ENCODE data around the gene ACO2. TPM values are rescaled to one million over a fixed set of nuclear protein-coding genes. Genes with fewer than 3 reads are reported as not detected.

Gene ACO2
- total and polyA plus RNA-seq, 2 of the 8 experiments (the other 6 are each of a cell fraction or from before 2014, with no cell fraction given), result 52.8 to 75.4 TPM

- Histone ChIP-seq H3K4ac (replicated peaks; ENCODE audit: insufficient read length, low read depth, low read length) (peak overlapping the region; percentile 33), H3K4me1 (replicated peaks in 1 of 4; ENCODE audit: control insufficient read depth in 3 of 4, insufficient read depth in 4 of 4, low read length in 3 of 4) (peaks cover 24 to 39% (median 26%) of the 10 kb centered on the region in 4 experiments), H3K23me2 (ENCODE audit: low read depth, low read length) (no peaks in the 10 kb centered on the region), H2AFZ (ENCODE audit: low read length) (no peak overlapping the region), H3K4me3 (ENCODE audit: extremely low read depth in 1 of 4, insufficient read depth in 2 of 4, low read depth in 3 of 4, low read length in 4 of 4) (peak overlapping the region in 2 of 4 experiments; percentile 0 to 11; a peak in 2 of 8 replicates), H2BK120ac (replicated peaks; ENCODE audit: low read depth, low read length) (no peak overlapping the region), H3K79me1 (ENCODE audit: low read depth, low read length) (peaks cover 29% of the 10 kb centered on the region), H4K8ac (ENCODE audit: extremely low read depth, insufficient read depth, low read length) (no peak overlapping the region), H3K27me3 (replicated peaks in 1 of 4; ENCODE audit: control insufficient read depth in 3 of 4, extremely low read depth in 1 of 4, insufficient read depth in 3 of 4, low read length in 3 of 4) (no peaks in the 10 kb centered on the region), H2BK12ac (ENCODE audit: low read depth, low read length) (0 out of 2 replicates have a peak overlapping the region, but pooled peaks have one; percentile 29), H3K4me2 (ENCODE audit: insufficient read depth in 1 of 2, low read depth in 2 of 2, low read length in 2 of 2) (peak overlapping the region; percentile 20 to 34; a peak in 3 of 4 replicates), H3K9me3 (ENCODE audit: insufficient read depth in 2 of 2, low read depth in 1 of 2, low read length in 1 of 2) (no peaks in the 10 kb centered on the region), H2BK20ac (ENCODE audit: low read length) (peak overlapping the region; percentile 84; the same call in 1 of the 2 replicates), H3K9ac (replicated peaks in 1 of 4; ENCODE audit: extremely low read depth in 1 of 4, low read depth in 3 of 4, low read length in 3 of 4) (peak overlapping the region in 1 of 4 experiments; percentile 13; a peak in 3 of 7 replicates), H3K23ac (ENCODE audit: insufficient read length) (no peak overlapping the region), H3K27ac (ENCODE audit: low read depth, low read length) (peak overlapping the region; percentile 20; the same call in 1 of the 2 replicates), H3K14ac (ENCODE audit: insufficient read length) (no peak overlapping the region), H2AK5ac (ENCODE audit: low read depth, low read length) (no peak overlapping the region; the same call in none of the 2 replicates), H4K5ac (ENCODE audit: insufficient read length, low read depth, low read length) (no peak overlapping the region), H4K20me1 (replicated peaks in 1 of 2; ENCODE audit: control insufficient read depth in 1 of 2, insufficient read depth in 2 of 2, low read length in 2 of 2) (peaks cover 4 to 24% of the 10 kb centered on the region in 2 experiments), H3K56ac (replicated peaks; ENCODE audit: insufficient read length, low read depth, low read length) (no peak overlapping the region), H3K36me3 (ENCODE audit: control insufficient read depth in 2 of 4, insufficient read depth in 4 of 4, low read length in 3 of 4) (no peaks in the 10 kb centered on the region; a peak in 1 of 8 replicates), H3K18ac (ENCODE audit: extremely low read depth, low read length) (peak overlapping the region; percentile 56), H2BK15ac (ENCODE audit: low read length) (peak overlapping the region; percentile 40; the same call in 1 of the 2 replicates), H3K79me2 (ENCODE audit: control insufficient read depth in 1 of 2, insufficient read depth in 2 of 2, low read length in 2 of 2) (peaks cover 3 to 78% of the 10 kb centered on the region in 2 experiments; a peak in 3 of 4 replicates), H2BK5ac (ENCODE audit: low read depth, low read length) (0 out of 2 replicates have a peak overlapping the region, but pooled peaks have one; percentile 32), H4K91ac (replicated peaks; ENCODE audit: insufficient read length, low read length) (peak overlapping the region; percentile 41)
- WGBS, 2 experiments (ENCODE audit: extremely low coverage in 1 of 2, insufficient coverage in 1 of 2, insufficient read length in 1 of 2, insufficient replicate concordance in 2 of 2, low coverage in 1 of 2, low lambda C conversion rate in 2 of 2, missing lambda C conversion rate in 1 of 2), result 67% methylated on average over 6 of the region's 6 CpGs; no CpG with 5 or more reads in 1 of the 2 experiments
- CTCF ChIA-PET (ENCODE audit: partially characterized antibody), result interaction anchor here (0.9 to 7.8 kb wide), 13 partner anchors 11 to 242 kb away, joined by 3 to 79 read pairs (median 5); partner anchors contain the start of genes ACO2 and PHF5A
- FAIRE-seq, result peak; percentile 93
- peak; percentile 21 to 61 for DNase-seq (ENCODE audit: low read depth in 1 of 2, low spot score in 2 of 2)
- POLR2A ChIA-PET (ENCODE audit: partially characterized antibody), result interaction anchor here (0.6 to 30.6 kb wide), 13 partner anchors 8 to 175 kb away, joined by 3 to 887 read pairs (median 4); partner anchors contain the start of genes ACO2, PHF5A, TEF and TOB2
- peak; percentile 36 for TF ChIP-seq NANOG (IDR thresholded peaks at IDR 0.05; ENCODE audit: insufficient read depth, low read depth, low read length, poor library complexity, severe bottlenecking)
- no peak for TF ChIP-seq CREB1 (IDR thresholded peaks at IDR 0.05)
- TF ChIP-seq, protein P1, sequence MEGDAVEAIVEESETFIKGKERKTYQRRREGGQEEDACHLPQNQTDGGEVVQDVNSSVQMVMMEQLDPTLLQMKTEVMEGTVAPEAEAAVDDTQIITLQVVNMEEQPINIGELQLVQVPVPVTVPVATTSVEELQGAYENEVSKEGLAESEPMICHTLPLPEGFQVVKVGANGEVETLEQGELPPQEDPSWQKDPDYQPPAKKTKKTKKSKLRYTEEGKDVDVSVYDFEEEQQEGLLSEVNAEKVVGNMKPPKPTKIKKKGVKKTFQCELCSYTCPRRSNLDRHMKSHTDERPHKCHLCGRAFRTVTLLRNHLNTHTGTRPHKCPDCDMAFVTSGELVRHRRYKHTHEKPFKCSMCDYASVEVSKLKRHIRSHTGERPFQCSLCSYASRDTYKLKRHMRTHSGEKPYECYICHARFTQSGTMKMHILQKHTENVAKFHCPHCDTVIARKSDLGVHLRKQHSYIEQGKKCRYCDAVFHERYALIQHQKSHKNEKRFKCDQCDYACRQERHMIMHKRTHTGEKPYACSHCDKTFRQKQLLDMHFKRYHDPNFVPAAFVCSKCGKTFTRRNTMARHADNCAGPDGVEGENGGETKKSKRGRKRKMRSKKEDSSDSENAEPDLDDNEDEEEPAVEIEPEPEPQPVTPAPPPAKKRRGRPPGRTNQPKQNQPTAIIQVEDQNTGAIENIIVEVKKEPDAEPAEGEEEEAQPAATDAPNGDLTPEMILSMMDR (IDR thresholded peaks at IDR 0.05; ENCODE audit: control extremely low read depth in 1 of 3, insufficient read depth in 1 of 3, low read depth in 1 of 3, low read length in 3 of 3), result peak in 2 of 3 experiments; percentile 28 to 41; a peak in 2 of 4 replicates
- TF ChIP-seq MAX (IDR thresholded peaks at IDR 0.05), result no peak
- TF ChIP-seq SP2 (IDR thresholded peaks at IDR 0.05; ENCODE audit: low read length), result no peak
- TF ChIP-seq HDAC6 (IDR thresholded peaks at IDR 0.05; ENCODE audit: low read depth, low read length), result no peak
- TF ChIP-seq RAD21 (IDR thresholded peaks at IDR 0.05 in 1 of 2, conservative IDR thresholded peaks at IDR 0.05 in 1 of 2; ENCODE audit: low read depth in 2 of 2, low read length in 2 of 2), result peak; percentile 17 to 21; a peak in 2 of 4 replicates
Measured at GRCh38 chr22:41479671-41480396, 10.9 kb downstream of the ACO2 start.

All from H1 (cell line).